ENCODE results near the gene STON2.

STON2 gene

GRCh38 chr14:81301813-81302212 lies 98.3 kb downstream of the STON2 start:
- DNase-seq (ENCODE audit: low spot score): no peak

GRCh38 chr14:81301371-81301770 lies 98.8 kb downstream of the STON2 start:
- DNase-seq (ENCODE audit: low spot score): no peak

- no peak for DNase-seq (ENCODE audit: low spot score)
Measured at GRCh38 chr14:81298911-81299310, 101.2 kb downstream of the STON2 start.

- no peak for DNase-seq (ENCODE audit: low spot score)
Measured at GRCh38 chr14:81298122-81298521, 102.0 kb downstream of the STON2 start.

- no peak for DNase-seq (ENCODE audit: low spot score)
Measured at GRCh38 chr14:81295958-81296923, 103.9 kb downstream of the STON2 start.

GRCh38 chr14:81289516-81289915 lies 110.6 kb downstream of the STON2 start:
- no peak for DNase-seq (ENCODE audit: low spot score)

- no peak for DNase-seq (ENCODE audit: low spot score)
Measured at GRCh38 chr14:81286574-81287370, 113.4 kb downstream of the STON2 start.

GRCh38 chr14:81285245-81285644 lies 114.9 kb downstream of the STON2 start:
- no peak for DNase-seq (ENCODE audit: low spot score)

GRCh38 chr14:81281332-81281731 lies 118.8 kb downstream of the STON2 start:
- peak; percentile 21 for DNase-seq (ENCODE audit: low spot score)

GRCh38 chr14:81280136-81280791 lies 119.9 kb downstream of the STON2 start:
- no peak for DNase-seq (ENCODE audit: low spot score)

- DNase-seq (ENCODE audit: low spot score): no peak
Measured at GRCh38 chr14:81277096-81277495, 123.0 kb downstream of the STON2 start.

GRCh38 chr14:81276073-81277069 lies 123.8 kb downstream of the STON2 start:
- no peak for DNase-seq (ENCODE audit: low spot score)

GRCh38 chr14:81275305-81276072 lies 124.6 kb downstream of the STON2 start:
- peak; percentile 63 for DNase-seq (ENCODE audit: low spot score)

- DNase-seq (ENCODE audit: low spot score): no peak
Measured at GRCh38 chr14:81273961-81274575, 126.1 kb downstream of the STON2 start.

GRCh38 chr14:81273521-81273920 lies 126.6 kb downstream of the STON2 start:
- DNase-seq (ENCODE audit: low spot score): no peak

- no peak for DNase-seq (ENCODE audit: low spot score)
Measured at GRCh38 chr14:81272317-81272716, 127.8 kb downstream of the STON2 start.

GRCh38 chr14:81269979-81270375 lies 130.1 kb downstream of the STON2 start:
- DNase-seq (ENCODE audit: low spot score): no peak

- DNase-seq (ENCODE audit: low spot score): peak; percentile 73
Measured at GRCh38 chr14:81269100-81269978, 130.8 kb downstream of the STON2 start.

- no peak for DNase-seq (ENCODE audit: low spot score)
Measured at GRCh38 chr14:81268016-81268416, 132.1 kb downstream of the STON2 start.
